HG02840 (cell line): ENCODE data around the gene IGF2BP3.
A peak's percentile ranks its signal among the peaks of the same experiment; 100 is the strongest.

Experiments used
- ATAC-seq: cut with Tn5 transposase; IDR thresholded peaks from one replicate; pipeline ENCODE4 v1.9.1; 2021; ENCODE audit warnings: mild to moderate bottlenecking, moderate library complexity, moderate number of reproducible peaks; ENCODE audit not compliant: unreplicated experiment, low FRiP score

IGF2BP3 gene

GRCh38 chr7:23472956-23473843, 2.9 kb upstream of the IGF2BP3 start:
- ATAC-seq, result no peak

GRCh38 chr7:23472556-23472955, 2.3 kb upstream of the IGF2BP3 start:
- ATAC-seq, result no peak

GRCh38 chr7:23472046-23472445, 1.8 kb upstream of the IGF2BP3 start:
- ATAC-seq, result no peak

DNA sequence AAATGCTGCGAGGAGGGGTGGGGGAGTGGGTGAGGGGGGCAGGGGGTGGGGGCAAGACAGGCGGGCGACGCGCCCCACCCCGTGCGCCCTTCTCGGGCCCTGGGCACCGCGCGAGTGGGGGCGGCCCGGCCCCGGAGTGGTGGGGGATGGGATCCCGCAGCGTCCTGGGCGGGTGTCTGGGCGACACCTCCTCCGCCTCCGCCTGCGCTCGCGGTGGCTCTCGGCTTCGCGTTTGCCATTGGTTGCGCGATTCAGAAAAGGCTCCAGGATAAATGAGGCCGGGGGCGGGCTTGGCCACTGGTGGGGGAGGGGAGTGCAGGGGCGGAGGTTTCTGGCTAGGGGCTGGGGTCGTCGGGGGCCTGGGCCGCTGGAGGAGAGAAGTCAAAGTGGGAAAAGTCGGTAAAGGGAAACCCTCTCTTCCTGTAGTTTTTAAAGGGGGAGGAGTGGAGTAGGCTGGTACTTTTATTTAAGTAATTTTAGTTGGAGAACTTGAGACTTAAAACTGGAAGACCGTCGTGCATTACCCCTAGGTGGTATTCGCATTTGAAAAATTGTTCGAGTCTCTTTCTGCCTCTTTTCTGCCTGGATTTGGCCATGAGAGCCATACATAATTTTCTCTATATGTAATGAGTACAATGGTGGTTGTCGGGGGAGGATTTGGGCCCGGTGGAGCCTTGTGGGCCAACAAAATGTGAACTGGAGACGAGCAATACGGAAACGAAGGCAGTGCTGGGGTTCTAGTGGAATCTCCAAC, 992 bp upstream of the IGF2BP3 start:
- peak; percentile 21 for ATAC-seq

GRCh38 chr7:23469961-23470250, 385 bp downstream of the IGF2BP3 start:
- ATAC-seq, result no peak

DNA sequence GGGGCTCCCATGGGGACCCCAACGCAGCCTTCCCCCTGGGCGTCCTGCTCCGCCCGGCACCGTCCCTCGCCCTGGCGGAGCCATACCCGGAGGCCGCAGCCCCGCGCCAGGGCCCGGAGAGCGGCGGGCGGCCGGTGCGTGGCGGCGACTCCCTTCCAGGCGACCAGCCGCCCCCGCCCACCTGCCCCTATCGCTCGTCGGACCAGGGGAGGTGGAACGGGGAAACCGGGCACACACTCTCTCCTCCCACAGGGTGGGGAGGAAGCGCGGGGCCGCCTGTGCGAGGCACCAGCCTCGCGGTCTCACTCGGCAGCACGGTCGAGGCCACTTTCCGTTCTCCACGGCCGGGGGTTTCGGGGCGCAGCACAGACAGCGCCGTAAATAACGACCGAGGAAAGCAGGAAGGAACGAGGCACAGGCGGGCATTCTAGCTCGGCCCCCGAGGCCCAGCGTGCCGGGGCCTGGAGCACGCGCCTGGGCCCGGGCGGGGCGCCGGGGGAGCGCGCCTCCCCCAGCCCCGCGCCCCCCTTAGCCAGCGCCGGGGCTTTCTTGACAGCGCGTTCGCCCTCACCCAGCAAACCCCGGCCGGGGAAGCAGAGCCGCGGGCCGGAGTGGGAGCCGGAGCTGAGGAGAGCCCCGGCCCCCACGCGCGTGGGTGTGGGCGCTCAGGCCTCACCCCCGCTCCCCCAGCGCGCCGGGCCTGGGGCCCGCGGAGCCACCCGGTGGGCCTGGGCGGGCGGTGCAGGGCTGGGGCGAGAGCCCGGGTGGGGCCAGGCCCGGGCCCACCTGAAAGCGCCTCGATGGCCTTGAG, 936 bp downstream of the IGF2BP3 start:
- no peak for ATAC-seq

- no peak for ATAC-seq
Measured at GRCh38 chr7:23468526-23469149, 1.7 kb downstream of the IGF2BP3 start.

GRCh38 chr7:23467806-23468525, 2.3 kb downstream of the IGF2BP3 start:
- ATAC-seq, result no peak

DNA sequence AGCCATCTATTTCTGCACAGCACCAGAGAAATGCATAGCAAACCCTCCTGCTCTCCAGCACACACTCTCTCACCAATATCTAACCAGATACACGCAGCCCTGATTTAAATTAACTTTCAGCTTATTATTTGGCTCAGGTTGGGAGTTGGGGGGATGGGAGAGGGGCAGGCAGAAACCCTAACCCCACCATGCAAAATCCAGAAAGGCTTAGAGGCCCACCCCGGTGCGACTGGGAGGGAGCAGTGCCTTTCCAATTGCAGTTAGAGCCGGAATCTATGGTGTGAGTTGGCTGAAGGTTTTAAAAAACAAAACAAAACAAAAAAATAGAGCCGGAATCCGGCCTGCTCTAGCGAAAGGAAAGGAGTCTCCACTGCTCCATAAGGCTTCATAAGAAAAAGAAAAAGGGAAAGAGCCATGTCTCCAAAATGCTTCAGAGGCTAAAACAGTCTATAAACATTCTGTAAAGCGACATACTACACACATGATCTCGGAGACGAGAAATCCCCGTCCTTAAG, 2.9 kb downstream of the IGF2BP3 start:
- no peak for ATAC-seq

DNA sequence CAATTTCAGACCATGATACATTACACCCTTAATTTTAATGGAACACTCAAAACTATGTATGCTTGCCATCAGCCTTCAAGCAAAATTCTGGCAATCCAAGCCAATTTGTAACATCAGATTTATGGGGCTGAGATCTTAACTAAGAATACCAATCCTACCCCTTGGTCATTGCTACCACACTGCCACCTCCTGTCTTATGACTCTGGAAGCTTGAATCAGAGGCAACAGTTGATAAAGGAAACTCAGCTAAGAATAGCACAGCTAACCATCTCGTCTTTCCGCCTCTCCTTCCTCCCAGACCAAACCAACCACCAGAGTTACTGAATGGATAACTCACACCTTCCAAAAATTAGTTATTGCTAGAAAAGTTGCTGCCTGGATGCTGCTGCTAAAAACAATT, 7.4 kb downstream of the IGF2BP3 start:
- no peak for ATAC-seq

GRCh38 chr7:23458044-23458443, 12.2 kb downstream of the IGF2BP3 start:
- ATAC-seq, result no peak

DNA sequence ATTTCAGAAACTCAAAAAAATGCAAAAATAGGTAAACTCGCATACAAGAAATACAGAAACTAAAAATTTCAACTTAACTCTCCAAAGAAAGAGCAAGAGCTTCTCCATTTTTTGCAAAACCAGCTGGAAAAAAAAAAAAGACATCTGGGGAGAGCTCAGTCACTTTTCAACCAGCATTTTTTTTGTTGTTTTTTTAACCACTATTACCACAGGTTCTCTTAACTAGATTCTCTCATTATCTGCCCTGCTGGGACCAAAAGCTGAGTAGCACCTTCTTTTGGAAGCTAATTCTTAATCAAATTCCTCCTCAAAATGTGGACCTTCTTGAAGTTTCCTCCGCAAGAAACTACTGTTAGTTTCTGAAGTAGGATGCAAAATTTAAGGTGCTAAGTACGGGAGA, 14.2 kb downstream of the IGF2BP3 start:
- no peak for ATAC-seq

DNA sequence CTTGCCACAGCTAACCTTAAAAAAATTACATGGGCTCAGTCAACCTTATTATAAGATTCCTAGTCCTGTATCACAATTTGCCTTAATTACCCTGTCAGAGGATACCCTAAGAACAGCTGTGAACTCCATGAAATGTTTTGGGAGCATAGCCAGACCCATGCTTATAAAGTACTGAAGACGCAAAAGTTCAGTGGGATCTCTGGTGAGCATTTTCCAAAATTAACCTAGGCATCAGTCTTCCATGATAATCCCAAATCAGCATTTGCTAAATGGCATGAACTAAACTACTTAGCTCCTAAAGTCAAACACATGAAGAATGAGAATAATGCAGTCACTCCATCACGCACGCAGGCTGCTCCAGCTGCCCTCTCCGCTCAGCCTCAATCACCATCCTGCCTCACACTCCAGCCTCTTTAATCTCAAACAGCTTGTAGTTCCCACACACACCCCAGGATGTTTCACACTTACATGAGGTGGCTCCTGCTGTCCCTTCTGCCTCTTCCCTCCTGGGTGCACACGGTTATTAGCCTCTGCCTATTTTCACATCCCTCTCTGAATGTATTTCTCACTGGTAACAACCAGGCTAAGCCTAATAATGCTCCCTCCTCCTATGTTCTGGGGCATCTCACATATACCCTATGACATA, 15.3 kb downstream of the IGF2BP3 start:
- no peak for ATAC-seq

DNA sequence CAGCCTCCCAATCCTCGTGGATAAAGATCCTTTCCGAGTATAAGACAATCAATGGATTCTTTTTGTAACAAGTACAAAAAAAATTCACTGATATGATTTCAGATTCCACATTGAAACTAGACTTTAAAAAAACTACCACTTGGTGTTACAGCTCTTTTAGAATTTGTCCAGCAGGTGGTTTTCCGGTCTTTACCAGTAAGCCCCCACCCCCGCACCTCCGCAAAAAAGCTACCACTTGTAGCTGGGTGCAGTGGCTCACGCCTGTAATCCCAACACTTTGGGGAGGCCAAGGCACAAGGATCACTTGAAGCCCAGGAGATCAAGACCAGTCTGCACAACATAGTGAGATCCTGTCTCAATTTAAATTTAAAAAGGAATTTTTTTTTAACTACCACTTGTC, 19.8 kb downstream of the IGF2BP3 start:
- ATAC-seq, result no peak

DNA sequence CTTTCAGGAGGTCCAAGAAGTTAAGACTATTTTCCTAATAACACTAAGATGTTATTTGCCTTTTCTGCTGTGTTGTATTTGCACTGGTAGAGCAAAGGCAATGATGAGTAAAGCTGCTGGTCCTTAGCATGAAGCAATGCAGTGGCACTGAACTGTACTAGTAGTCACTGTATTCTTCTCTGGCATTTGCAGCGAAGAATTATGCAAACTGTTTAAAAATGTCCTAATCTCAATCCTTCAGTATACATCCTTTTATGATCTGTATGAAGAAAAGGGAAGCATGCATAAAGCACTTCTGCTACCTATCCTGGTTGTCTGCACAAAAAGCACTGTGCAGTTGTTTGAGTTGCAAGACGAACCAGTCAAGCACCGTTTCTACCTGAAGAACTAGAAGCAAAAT, 20.4 kb downstream of the IGF2BP3 start:
- ATAC-seq, result no peak

DNA sequence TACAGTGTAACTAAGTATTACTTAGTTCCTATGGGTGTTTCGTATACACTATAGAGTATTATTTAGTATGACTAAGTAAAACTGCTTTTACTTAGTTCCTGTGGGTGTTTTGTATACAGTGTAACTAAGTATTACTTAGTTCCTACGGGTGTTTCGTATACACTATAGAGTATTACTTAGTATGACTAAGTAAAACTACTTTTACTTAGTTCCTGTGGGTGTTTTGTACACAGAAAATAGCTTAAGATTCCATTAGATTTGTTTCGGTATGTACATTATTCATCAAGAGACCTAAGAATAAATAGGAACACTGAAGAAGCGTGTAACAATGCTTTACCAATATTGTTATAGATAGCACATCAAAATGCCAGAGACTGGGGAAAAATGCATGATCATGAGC, 25.0 kb downstream of the IGF2BP3 start:
- no peak for ATAC-seq

DNA sequence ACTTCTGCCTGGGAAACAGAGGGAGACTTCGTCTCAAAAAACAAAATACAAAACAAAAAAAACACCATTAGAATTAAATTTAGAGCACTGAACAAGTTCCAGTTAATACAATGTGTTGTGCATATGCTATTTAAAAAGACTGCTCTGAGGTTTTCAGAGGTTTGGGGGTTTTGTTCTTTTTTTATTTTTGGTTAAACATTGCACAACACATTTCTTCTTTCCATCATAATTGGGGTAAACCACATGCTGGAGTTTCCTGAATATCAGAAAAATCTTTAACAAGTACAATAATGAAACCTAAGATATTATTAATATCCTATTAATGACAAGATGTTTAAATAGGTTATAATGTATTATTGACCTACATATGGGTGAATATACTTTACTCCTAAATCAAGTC, 26.3 kb downstream of the IGF2BP3 start:
- ATAC-seq, result no peak

DNA sequence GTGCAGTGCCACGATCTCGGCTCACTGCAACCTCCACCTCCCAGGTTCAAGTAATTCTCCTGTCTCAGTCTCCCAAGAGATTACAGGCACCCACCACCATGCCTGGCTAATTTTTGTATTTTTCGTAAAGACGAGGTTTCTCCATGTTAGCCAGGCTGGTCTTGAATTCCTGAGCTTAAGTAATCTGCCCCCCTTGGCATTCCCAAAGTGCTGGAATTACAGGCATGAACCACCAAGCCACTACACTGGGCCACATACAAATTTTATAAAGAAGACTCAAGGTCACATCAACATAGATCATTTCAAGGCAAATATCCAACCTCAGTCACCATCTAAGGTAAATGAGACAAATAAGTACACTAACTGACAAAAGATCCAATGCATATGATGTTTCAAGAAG, 32.1 kb downstream of the IGF2BP3 start:
- ATAC-seq, result no peak

- ATAC-seq, result no peak
Measured at GRCh38 chr7:23434147-23434917, 36.0 kb downstream of the IGF2BP3 start.
